Hematopoietic multipotent progenitor cell treated with erythropoietin and hydrocortisone succinate and interleukin-3 and kit ligand, for 4 days (in vitro differentiated cells): ENCODE data around the gene RABGEF1.
A peak's percentile ranks its signal among the peaks of the same experiment; 100 is the strongest.
"Not testable (repeated sequence)": the region's sequence is repeated elsewhere in the genome, so short reads cannot be mapped to it uniquely, and the experiment has no call there.

Experiments used
- DNase-seq: peaks from one replicate; pipeline ENCODE4 v3.0.0-alpha.2; 2015

RABGEF1 gene

GRCh38 chr7:66736892-66737291, 3.6 kb upstream of the RABGEF1 start:
- no peak for DNase-seq

DNA sequence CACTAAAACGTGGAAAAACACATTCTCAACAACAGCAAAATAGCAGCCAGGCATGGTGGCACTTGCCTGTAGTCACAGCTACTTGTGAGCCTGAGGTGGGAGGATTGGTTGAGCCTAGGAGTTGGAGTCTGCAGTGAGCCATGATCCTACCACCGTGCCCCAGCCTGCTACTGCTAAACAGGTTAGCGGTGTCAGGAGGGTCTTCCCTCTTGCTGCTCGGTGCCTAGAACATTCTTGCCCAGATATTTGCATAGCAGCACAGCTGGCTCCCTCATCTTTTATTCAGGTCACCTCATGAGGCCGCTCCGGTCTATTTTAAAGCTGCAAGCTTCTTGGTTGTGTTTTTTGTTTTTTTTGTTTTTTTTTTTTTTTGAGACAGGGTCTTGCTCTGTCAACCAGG, 2.9 kb upstream of the RABGEF1 start:
- no peak for DNase-seq

GRCh38 chr7:66739477-66739876, 1.1 kb upstream of the RABGEF1 start:
- peak; percentile 36 for DNase-seq

DNA sequence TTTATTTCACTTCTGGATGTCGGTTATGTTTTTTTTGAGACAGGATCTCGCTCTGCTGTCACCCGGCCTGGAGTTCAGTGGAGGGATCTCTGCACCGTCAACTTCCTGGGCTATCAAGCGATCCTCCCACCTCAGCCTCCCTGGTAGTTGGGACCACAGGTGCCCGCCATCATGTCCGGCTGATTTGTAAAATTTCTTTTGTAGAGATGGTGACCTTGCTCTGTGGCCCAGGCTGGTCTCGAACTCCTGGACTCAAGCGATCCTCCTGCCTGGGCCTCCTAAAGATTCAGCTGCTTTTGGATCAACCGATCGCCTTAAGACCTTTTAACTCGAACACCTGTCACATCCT, 606 bp upstream of the RABGEF1 start:
- no peak for DNase-seq

DNA sequence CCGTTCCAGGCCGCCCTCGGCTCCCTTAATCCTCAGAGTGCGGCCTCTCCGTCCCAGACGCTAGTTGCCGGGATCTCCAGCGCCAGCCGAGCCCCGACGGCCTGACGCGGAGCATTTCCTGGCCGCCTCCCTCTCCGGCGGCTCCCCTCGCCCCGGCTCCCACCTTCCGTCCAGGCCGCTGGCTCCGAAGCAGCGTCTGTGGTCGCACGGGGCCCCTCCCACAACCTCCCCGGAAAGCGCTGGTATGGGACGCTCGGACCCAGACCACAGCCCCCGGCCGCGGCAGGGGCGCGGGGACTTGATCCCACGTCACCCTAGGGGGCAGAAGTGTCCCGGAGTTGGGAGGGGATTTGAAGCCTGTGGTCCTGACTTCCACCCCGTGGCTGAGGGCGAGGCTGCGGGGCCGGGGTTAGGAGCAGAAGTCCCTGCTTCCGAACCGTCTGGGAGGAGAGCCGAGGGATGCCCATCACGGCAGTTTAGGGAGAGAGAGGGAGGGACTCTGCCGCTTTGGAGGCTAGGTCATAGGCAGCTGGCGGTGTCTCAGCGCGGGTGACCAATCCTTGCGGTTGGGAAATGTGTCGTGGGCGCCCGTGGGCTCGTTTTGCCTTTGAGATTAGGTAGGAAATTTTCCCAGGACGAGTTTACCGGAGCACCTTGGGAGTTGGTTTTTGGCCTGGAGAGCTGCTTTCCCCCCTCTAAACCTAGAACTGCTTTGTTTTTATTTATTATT, 612 bp downstream of the RABGEF1 start:
- DNase-seq, result peak; percentile 79

DNA sequence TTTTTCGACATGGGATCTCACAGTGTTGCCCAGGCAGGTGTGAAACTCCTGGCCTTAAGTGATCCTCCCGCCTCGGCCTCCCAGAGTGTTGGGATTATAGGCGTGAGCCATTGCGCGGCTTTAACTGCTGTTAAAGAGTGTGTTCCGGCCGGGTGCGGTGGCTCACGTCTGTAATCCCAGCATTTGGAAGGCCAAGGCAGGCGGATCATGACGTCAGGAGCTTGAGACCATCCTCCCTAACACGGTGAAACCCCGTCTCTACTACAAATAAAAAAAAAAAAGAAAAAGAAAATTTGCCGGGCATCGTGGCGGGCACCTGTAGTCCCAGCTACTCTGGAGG, 1.1 kb downstream of the RABGEF1 start:
- no peak for DNase-seq

GRCh38 chr7:66742298-66742697, 1.8 kb downstream of the RABGEF1 start:
- DNase-seq, result not testable (repeated sequence)

- peak; percentile 43 for DNase-seq
Observed at GRCh38 chr7:66743920-66744319, 3.4 kb downstream of the RABGEF1 start.

DNA sequence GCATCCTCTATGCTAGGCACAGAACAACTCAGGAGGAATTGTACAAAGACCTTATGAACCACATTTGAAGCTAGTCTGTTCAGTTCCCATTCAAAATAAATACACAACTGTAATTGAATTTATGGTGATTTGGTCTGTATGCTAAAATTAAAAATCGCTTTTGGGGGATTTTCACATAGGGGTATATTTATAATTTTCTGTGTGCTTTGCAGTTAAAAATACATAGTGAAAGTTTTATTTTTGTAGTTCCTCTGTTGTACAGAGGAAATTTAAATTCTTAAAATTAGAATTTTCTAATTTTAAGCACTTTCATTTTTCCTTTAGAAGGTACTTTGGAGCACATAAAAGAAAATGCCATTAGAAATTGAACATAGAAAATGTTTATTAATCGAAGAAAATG, 6.9 kb downstream of the RABGEF1 start:
- DNase-seq, result no peak

DNA sequence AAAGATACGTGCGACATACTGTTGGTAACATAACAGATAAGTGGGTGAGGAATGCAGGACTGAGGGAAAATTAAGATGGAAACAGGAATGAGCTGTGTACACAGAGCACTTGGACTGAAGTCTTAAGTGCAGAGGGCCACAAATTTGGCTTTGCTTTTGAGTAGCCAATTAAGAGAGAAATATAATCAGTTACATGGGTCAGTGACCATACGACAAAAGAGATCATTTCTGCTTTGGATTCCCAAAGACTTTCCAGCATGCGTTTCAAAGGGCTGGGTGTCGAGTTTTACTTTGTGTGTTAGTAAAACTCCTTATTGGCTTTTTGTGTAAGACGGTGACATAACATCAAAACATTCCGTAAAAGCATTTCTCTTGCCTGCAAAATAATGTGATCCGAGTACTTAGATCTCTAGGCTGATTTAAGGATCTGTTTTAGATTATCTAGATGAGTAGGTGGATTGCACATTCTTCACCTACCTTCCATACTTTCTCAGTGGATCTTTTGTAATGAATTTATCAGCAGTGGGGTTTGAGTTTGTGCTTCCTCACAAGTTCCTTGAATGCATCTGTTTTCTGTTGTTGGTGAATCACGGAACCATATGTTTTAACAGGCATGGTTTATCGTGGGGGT, 7.5 kb downstream of the RABGEF1 start:
- DNase-seq, result no peak

DNA sequence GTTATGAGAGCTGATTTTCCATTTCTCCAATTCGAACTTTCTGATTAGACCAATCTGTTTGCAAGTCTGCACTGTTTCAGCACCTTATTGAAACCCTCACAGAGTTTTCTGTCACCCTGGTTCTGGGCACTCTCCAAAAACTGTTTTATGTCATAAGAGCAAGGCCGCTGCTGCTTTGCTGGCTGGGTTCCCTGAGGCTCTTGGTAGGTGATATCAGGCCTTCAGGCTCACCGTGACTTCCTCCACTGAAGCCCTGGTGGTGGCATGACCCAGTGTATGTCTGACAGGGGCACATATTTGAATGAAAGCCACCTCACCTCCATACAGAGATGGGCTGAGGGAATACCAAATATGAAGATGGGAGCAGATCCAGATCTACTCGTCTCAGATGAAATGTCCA, 8.3 kb downstream of the RABGEF1 start:
- peak; percentile 71 for DNase-seq

GRCh38 chr7:66751945-66752344, 11.4 kb downstream of the RABGEF1 start:
- DNase-seq, result no peak

DNA sequence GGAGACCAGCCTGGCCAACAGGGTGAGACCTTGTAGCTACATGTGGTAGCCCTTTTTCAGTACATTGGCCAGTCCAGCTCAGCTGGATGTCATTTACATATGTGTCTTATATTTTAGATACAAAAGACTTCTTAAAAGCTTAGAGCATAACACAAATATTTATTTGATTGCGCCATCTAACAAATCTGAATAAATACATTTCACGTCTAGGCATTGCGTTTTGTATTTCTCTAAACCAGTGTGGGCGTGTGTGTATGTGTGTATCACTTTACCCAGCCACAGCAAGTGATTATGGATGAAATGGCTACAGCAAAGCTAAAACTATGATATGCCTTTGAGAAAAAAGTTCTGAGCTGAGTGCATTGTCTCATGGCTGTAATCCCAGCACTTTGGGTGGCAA, 14.0 kb downstream of the RABGEF1 start:
- DNase-seq, result no peak

GRCh38 chr7:66755059-66755458, 14.5 kb downstream of the RABGEF1 start:
- not testable (repeated sequence) for DNase-seq

DNA sequence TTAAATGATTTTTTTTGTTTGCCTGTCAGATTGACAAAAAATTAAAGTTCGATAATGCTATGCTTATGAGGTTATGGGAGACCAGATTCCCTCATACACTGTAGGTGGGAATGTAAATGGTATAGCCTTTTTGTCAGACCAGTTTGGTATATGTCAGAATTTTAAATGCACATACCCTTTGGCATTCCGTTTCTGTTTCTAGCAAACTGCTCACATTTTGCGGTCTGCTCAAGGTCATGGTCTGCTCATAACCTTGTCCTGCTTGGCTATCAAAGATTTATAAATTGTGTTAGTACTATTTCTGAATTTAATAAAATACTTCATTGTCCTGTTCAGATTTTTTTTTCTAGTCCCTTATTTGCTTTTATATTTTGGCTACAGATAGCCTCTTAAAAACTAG, 15.7 kb downstream of the RABGEF1 start:
- not testable (repeated sequence) for DNase-seq

GRCh38 chr7:66756889-66757288, 16.4 kb downstream of the RABGEF1 start:
- DNase-seq, result no peak

DNA sequence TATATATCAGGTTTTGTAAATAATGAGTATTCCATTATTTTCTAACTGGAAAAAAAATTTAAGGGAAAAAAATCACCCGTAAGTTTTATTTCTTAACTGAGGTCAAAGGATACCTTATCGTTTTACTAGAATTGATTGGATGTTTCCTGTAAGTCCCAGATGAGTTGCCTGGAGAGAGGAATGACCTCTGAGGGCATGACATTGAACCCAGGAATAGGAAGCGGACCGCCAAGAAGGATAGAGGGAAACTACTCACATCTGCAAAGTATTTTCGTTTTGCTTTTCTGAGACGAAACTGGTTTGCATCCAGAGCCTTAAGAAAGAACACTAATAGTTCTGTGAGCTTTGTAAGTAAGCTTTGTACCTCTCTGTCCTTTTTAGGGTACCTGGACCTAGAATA, 17.4 kb downstream of the RABGEF1 start:
- no peak for DNase-seq

- peak; percentile 74 for DNase-seq
Observed at GRCh38 chr7:66758950-66759628, 18.6 kb downstream of the RABGEF1 start.

- peak; percentile 32 for DNase-seq
Observed at GRCh38 chr7:66763183-66763582, 22.6 kb downstream of the RABGEF1 start.

DNA sequence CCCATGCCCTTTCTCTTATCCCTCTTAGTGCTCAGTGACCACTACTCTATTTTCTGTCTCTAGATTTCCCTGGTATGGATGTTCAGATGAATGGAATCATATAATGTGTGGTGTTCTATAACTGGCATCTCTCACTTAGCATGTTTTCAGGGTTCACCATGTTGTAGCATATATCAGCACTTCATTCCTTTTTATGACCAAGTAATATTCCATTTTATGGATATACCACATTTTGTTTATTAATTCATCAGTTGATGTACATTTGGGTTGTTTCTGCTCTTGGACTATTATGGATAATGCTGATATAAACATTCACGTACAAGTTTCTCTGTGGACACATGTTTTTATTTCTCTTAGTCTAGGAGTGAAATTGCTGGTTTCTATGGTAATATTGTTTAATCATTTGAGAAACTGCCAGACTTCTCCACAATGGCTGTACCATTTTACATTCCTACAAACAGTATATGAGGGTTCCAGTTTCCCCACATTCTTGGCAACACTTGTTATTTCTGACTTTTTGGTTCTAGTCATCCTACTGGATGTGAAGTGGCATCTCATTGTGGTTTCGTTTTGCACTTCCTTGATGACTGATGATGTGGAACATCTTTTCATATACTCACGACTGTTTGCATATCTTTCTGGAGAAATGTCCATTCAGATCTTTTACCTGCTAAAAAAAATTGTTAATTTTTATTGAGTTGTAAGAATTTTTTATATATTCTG, 23.3 kb downstream of the RABGEF1 start:
- peak; percentile 64 for DNase-seq

DNA sequence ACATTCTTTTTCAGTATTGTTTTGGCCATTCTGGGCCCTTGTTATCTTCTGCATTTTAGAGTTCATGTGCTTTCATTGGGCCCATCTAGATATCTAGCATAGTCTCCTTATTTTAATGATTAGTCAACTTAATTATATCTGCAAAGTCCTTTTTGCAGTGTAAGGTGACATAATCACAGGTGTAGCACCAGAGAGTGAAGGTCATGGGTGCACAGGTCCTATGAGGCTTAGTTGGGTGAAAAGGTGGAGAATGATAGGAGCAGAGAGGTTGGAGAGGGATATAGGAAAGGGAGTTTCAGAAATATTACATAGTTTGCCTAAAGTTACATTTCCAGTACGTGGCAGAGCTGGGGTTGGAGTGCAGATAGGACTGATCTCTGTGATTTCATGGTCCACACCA, 24.4 kb downstream of the RABGEF1 start:
- DNase-seq, result not testable (repeated sequence)

DNA sequence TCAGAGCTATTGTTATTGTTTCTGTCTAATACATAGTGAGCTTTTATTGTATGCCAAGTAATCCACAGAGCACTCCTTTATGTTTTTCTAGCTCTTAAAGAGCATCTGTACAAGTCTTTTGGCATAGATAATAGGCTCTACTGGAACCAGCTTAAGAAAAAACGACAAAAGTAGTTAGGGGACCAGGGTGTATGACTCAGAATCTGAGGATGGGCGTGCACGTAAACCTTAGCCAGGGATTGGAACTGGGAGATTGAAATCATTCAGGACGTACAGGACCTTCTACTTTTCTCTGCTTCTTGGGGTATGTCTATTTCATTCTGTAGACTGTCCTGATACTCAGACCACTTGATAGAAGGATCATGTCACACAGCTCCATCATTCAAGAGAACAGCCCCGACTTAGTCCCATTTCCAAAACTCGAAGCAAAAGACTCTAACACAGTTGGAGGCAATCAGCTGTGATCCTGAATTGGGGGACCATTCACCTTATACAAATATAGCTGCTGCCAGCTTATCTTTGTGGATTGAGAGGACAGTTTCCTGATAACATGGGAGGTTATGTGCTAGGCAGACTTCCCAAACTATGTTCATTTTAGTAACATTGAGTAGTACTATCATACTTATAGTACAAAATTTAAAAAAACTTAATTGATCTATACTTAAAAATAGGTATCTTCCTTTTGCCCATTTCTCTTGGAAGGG, 24.9 kb downstream of the RABGEF1 start:
- not testable (repeated sequence) for DNase-seq

DNA sequence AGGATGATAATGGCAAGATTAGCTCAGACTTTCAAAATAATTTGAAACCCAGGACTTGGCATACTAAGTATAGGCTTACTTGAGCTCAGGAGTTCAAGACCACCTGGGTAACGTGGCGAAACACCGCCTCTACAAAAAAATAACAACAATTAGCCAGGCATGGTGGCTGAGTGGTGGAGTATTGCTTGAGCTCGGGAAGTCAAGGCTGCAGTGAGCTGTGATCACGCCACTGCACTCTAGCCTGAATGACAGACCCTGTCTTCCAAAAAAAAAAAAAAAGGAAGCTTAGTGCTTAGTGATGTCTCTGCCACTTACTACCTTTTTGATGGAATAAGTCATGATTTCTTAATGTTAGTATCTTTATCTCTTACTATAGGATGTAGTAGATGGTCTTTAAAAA, 25.5 kb downstream of the RABGEF1 start:
- no peak for DNase-seq
